NCI-H2107 (cell line): Measurements from ENCODE around the gene ST6GAL1.
"Not testable (repeated sequence)": the region's sequence is repeated elsewhere in the genome, so short reads cannot be mapped to it uniquely, and the experiment has no call there.

Source experiments
- DNase-seq: peaks from one replicate; lab custom pipeline; 2025; lab: John Stamatoyannopoulos, UW

The ST6GAL1 gene

DNA sequence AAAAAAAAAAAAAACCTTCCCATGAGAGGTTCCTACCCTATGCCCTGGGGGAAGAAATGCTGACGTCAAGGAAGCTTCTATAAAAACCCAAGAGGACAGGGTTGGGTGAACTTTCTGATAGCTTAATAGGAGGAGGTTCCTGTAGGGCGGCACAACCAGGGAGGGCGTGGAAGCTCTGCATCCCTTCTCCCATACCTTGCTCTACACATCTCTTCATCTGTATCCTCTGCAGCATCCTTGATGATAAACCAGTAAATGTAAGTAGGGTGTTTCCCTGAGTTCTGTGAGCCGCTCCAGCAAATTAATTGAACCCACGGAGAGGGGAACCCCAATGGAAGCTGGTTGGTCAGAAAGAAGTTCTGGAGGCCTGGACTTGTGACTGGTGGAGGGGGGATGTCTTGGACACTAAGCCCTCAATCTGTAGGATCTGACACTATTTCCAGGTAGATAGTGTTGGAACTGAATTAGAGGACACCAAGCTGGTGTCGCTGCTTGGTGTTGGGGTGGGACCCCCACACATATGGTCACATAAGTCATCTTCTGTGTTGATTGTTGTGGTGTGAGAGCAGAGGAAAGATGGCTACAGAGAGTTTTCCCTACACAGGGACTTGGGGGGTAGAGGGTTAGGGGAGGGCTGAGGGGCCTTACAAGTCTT is 91.5 kb downstream of the ST6GAL1 start:
- DNase-seq: no peak

DNA sequence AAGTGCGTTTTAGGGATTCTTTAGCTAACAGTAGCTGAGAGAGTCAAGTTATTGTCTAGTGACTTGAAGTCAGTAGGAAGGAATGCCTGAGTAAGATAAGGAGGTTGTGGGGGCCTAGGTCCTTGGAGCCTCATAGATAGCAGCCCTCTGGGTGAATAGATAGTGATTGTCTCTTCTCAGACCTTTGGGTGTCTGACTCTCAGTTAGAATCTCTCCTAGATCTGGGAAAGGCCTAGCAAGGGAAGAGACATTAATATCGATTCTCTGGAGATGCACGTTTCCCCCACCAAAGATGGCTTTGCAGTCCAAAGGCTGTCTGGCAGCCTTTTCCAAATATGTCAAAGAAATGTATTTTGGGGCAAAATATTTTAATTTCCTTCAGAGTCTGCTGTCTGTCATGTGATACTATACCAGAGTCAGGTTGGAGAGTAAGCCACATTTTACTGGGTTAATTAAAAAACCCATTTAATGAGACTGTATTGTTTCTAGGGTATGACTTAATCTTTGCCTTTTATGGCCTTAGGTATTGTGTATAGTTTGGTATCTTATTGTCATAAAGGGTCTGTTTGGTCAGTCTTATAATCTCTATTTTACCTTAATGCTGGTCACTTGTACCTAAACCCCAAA is 92.2 kb downstream of the ST6GAL1 start:
- no peak for DNase-seq

DNA sequence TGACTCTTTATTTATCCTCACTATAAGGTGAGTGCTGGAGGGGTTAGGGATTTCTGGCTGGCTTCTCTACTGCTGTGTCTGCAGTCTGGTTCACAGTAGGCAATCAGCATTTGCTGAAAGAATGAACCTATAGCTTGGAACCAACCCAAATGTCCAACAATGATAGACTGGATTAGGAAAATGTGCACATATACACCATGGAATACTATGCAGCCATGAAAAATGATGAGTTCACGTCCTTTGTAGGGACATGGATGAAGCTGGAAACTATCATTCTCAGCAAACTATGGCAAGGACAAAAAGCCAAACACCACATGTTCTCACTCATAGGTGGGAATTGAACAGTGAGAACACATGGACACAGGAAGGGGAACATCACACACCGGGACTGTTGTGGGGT is 93.0 kb downstream of the ST6GAL1 start:
- DNase-seq: not testable (repeated sequence)

DNA sequence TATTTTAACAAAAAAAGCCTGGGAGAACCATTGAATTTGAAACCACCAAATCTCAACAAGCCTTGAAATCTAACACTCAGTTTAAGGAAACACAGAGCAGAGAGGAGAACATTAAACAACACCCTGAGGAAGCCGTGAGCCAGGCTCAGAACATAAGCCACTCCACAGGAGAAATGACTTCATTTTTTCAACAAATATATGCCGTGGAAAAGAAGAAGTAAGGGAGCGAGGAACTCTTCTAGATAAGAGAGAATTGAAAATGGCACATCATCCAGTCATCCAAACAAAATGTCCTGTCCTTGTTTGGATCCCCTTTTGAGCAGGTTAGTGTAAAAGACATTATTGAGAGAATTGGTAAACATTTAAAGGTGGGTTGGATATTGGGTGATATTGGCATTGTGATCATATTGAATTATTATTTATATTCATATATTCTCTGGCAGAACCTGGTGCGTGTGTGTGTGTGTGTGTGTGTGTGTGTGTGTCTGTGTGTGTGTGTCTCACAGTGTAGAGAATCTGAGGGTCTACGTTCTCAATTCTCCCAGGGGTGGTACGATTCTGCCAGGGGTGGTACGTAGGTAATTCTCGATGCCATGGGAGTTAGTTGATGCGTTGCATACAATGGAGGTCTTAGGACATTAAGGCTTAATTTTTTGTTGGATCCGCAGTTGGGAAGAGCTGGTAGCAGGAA is 94.4 kb downstream of the ST6GAL1 start:
- DNase-seq: no peak

DNA sequence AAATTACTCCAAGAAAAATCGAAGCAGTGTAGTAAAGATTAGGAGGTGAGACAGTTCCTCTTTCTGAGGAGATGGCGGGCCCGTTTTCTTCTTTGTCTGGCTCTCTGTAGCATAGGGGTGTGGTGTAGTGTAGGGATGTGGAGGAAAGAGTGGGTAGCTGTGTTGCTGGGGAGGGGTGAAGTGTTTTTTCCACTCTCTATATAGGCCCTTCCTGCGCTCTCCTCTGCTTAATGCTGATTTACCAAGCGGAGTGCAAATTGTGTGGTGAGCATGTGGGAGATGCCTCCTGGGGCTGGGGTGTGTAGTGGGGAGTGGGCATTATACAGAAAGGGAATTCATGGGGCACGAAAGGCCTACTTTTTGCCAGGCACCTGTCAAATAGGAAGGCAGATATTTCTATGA is 94.9 kb downstream of the ST6GAL1 start:
- no peak for DNase-seq

DNA sequence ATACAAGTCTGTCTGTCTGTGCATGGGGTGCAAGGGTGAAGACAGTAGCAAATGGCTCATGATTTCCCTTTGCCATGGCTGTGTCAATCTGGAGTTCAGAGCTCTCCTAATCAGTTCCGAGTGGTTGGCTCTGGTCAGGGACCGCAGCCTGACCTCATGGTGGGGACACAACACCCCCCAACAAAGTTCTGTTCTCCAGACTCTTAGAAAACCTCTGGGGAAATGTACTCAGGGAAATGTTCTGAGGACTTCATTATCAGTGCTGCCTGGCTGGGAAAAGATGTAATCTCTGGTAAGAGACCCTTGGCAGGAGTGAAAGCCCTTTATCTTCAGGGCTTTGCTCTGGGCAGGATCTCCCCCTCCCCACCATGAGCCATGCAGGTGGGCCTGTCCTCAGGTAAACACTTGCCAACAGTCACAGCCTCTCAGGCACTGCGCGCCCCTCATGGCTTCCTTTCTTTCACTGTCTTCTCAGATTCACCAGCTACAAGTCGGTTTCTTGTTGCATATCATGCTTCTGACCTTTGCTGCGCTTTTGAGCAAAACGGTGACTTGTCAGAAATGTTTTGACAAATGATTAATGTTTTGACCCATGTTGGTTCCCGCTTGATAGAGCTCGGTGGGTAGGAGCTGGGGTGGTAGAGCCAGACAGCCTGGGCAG is 95.5 kb downstream of the ST6GAL1 start:
- DNase-seq: no peak

DNA sequence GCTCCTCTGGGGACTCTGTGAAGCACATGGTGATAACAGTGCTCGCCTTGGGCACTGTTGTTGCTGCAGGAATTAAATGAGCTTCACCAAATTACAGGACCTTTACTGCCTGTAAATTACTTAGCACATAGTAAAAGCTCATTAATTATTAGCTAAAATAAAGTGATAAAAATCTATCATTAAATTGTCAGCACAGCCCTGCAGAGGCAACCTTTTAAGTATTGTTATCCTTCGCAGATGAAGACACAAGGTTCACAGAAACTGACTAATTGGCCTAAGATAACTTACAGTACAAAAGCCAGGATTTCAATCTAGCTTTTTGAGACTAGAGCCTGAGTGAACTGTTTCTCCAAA is 96.0 kb downstream of the ST6GAL1 start:
- no peak for DNase-seq

DNA sequence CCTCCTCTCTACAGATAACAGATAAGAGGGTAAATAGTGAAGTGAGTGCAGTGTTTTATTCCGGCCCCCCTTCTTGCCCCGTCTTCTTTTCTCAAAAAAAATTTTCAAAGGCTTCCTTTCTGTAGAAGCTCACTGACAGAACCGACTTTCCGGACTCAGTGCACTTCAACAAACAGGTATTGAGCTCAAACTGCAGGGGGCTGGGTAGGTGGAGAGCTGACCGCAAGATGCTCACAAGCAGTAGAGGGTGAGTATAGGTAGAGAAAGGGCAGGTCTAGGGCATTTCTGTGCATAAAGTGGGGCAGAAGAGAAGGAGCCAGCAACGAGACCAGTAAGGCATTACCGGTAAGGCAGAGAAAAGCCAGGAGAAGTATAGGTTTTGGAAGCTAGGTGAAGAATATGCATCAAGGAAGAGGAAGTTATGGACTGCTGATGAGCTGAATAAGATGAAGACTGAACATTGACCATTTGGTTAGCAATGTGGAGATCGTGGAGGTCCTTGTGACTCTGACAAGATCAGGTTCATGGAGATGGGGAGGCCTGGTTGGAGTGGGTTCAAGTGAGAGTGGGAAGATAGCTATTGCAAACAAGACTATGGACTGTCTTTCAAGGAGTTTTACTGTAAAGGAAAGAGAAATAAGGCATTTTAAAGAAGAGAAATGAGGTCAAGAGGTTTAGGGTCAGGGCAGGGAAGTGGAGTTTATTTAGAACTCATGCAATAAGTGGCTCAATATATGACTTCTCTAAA is 97.4 kb downstream of the ST6GAL1 start:
- DNase-seq: no peak

DNA sequence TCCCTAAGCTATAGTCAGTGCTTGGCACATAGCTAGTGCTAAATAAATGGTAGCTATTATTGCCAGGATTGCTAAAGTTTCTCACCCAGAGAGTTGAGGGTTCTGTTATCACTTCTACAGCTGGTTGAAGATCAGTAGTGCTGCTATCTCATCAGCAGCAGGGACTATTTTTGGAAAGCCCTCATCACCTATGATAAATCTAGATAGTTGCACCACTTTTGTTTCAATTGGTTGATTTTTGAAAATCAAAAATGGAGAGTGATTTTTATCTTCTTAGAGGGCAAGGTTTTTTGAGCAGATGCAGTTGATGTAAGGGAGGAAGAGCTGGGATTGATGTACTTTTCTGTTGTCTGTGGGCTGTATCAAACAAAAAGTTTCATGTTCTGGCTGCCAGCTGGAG is 101.6 kb downstream of the ST6GAL1 start:
- DNase-seq: no peak

DNA sequence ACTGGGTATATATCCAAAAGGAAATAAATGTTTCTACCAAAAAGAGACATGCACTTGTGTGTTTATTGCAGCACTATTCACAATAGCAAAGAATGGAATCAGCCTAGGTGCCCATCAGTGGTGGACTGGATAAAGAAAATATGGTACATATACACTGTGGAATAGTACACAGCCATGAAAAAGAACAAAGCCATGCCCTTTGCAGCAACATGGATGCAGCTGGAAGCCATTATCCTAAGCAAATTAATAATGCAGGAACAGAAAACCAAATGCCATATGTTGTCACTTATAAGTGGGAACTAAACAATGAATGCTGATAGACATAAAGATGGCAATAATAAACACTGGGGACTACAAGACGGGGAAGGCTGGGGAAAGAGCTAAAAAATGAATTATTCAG is 106.1 kb downstream of the ST6GAL1 start:
- DNase-seq: no peak

DNA sequence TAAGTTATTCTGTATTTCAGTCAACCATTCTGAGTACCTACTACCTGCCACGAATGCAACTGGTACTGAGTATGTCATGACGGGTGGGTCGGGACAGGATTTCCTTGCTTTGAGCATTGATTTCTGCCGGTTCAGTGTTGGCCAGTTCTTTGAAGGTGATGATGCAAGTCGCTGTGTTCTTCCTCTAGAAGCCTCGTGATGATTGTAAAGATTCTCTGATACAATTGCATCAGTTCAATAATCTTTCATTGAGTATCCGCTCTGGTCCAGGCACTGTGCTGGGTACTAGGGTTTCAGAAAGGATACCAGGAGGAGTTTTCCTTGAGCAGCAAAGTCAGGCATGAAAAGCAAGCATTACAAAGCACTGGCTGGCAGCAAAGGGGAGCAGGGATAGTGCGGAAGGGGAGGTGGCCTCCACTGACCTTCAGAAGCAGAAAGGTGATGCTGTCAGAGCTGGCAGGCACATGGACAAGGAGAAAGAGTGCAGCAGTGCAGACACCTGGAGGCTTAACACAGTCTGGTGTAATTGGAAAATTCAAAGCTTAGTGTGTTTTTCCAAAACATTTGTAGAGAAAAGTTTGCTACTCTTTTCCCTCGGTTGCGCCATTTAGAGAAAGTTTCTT is 108.9 kb downstream of the ST6GAL1 start:
- DNase-seq: no peak

DNA sequence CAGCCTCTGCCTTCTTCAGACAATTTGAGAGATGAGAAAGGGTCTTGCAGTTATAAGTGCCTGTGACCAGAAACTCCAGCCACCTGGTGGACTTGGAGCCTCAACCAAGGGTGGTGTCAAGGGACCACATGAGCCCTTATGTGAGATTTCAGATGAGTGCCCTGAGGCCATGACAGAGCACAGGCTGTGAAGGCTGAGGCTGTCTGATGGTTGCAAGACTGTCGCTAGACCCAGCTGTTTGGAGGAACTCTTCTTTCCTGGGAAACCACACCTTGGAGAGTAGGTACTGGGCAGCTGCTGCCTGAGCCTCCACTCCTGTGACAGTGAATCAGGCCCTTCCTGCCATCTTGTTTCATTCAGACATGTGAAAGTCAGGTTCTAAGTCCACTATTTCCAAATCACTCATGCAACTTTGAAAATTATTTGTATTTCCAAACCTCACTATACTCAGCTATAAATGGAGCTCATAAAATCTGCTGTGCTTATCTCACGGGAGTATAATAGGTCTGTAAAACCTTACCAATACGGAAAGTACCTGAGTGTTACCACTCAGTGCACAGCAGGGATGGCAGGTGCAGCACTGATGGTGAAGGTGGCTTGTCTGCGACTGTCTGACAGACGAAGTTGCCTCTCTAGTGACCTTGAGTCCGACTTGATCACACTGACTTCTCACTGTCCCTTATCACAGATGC is 109.5 kb downstream of the ST6GAL1 start:
- DNase-seq: no peak

DNA sequence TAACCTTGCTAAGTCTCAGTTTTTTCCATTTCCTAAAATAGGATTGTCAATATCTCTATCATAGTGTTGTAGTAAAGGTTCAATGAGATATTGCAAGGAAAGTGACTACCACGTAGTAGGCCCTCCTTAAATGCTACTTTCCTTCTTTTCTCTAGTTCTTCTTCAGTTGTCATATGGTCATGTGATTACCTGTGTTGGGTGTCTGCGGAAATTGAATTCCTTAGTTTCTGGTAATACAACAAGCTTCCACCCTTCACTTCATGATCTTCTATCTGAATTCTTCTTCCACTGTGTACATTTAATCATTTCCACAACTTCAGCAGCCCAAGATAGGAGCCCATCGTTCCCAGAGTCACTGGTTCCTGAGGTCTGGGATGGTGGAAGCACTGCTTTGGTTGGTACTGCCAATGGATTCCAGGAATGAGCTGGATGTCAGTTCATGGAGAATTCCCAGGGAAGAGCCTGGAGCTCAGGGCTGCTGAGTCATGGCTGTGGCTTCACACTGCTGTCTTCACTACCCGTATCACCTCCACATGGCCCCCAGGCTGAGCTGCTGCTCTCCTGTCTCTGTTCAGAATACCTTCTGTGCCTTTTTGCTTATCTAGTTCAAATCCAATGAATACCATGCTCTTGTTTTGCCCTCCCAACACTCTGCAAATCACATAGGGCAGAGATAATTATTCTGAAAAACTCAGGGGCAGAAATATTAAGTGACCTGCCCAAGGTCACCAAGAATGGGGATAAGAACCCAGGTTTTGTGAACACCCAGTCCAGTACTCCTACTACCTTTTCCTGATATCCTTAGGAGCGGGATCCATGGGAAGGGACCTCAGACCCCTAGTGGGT is 110.4 kb downstream of the ST6GAL1 start:
- DNase-seq: no peak

DNA sequence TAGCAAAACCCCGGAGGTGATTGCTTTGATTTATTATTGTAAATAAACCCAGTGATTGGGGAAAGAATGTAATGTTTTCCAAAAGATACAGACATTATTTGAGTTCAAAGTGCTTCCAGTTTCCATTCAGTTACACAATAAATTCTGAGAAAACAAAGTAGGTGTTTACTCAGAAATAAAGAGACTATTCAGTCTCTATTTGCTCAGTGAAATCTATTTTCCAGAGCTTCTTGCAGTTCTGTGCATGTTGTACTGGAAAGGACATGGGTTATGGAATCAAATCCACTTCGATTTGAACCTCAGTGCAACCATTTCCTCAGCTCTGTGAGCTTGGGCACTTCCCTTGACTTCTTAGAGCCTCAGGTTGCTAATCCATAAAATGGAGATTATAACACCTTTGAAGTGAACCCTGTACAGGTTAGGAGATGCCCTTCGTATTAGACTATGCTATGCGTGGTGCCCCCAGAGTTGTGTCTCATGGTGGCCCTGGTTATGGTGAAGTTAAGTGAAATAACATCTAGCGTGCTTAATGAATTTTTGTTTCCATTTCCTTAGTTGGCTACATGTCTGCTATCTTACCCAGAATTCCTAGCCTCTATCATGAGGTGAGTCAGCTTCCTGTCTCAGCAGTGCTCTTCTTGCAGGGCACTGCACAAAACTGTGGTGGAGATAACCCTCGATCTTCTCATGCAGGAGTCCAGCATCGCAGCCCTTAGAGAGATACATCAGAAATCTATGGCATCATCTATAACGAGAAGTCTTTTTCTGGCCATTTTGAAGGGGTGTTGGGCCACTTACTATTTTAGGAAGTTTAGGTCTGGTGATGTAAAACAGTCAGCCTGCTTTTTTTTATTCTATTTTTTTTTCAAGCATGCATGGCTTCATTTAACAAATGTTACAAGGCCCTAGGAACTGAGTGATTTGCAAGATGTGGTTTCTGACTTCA is 111.3 kb downstream of the ST6GAL1 start:
- no peak for DNase-seq

DNA sequence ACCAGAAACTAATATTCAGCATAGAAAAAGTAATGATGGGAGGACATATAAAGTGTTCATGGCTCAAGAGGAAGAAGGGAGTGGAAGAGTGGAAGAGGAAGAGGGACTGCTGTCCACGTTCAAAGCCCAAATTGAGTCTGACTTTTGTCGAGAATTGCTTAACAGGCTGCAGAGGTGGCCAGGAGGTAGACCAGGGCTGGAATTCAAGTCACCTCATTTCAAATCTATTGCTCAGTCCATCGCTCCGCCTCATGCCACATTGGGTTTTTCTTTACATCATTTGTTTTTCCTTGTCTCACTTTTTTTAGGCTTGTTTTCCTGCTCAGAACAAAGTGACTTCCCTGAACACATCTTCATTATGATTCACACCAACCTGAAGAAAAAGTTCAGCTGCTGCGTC is 112.0 kb downstream of the ST6GAL1 start:
- DNase-seq: no peak

DNA sequence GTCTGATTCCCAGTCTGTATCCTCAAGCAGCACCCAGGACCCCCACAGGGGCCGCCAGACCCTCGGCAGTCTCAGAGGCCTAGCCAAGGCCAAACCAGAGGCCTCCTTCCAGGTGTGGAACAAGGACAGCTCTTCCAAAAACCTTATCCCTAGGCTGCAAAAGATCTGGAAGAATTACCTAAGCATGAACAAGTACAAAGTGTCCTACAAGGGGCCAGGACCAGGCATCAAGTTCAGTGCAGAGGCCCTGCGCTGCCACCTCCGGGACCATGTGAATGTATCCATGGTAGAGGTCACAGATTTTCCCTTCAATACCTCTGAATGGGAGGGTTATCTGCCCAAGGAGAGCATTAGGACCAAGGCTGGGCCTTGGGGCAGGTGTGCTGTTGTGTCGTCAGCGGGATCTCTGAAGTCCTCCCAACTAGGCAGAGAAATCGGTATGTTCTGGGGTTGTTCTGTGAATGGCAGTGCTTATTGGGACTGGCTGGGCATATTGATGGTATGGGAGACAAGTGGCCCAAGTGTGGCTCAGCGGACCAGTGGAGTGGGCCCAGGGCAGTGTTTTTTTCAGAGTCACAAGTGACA is 112.6 kb downstream of the ST6GAL1 start:
- no peak for DNase-seq

DNA sequence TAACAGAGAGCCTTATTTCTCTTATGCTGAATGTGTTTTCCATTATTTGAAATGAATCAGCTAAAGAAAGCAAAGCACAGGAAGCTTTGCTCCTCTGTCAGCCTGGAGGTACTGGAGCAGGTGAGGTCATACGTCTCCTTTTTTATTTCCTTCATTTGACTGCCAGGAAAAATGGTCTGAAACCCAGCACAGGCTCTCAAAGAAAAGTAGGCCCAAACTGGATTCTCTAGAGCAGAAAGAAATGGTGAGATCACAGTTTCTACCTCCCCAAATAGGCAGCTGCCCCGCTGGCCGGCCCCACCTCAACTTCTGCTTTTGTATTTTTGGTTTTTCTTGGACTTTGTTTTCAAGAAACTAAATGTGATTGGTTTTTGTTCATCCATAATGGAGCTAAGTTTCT is 113.9 kb downstream of the ST6GAL1 start:
- DNase-seq: no peak

DNA sequence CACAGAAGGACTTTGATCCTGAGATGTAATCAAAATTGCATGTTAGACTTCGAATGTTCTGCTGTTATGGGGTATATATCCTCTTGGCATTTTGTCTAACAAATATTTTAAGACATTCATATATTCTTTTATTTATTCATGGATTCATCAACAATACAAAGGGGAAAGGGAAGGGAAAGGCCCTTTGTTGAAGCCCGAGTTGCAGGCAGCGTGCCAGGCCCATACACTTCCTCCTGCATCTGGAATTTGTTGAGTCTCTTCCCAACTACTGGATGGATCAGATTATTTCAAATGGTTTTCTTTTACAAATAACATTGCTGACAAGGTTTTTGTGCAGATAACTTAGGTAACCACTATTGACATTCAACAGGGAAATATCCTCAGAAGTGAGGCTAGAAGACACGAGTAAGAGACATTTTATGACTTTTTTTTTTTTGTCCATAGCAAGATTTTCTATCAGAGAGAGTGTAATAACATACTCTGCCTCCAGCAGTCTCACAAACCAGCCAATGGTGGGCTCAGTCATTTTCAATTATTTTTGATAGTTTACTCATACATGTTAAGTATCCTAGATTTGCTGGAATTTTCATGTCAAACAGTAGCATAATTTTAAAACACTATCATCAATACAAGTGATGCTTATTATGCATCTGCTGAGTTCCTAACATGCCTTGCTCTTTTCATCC is 114.7 kb downstream of the ST6GAL1 start:
- no peak for DNase-seq
